ENCODE data around the gene GABARAPL1. TPM values are rescaled to one million over a fixed set of nuclear protein-coding genes. Genes with fewer than 3 reads are reported as not detected.

GABARAPL1 gene
- total and polyA plus RNA-seq, 2 of the 13 experiments (the other 11 are each of a cell fraction or from before 2014, with no cell fraction given), result 7.9 to 26.1 TPM

GRCh38 chr12:10189653-10190052 lies 23.0 kb upstream of the GABARAPL1 start:
- FAIRE-seq, result no peak
- ChIA-PET POLR2A (no interaction called here), CTCF (ENCODE audit: low intra/inter-chr PET ratio, low total read pairs) (no interaction called here)
- intact Hi-C loops (cut with micrococcal nuclease; ENCODE audit: unreplicated experiment), result loop anchor here (2.0 kb wide), 1 partner anchor 37 kb away; no protein-coding TSS in a partner anchor
- H3K4me1 ChIP-seq (ENCODE audit: insufficient read depth, low read length), result no peaks in the 10 kb centered on the region
- in situ Hi-C loops (cut with HindIII; ENCODE audit: extremely low pct_ligation_motif_present, low pct_unique_long_range_greater_than_20kb), result no loop called here
- 32% methylated on average over 5 of the region's 5 CpGs for WGBS (ENCODE audit: low lambda C conversion rate)
- TF ChIP-seq DBP (CRISPR knock-in tag; IDR thresholded peaks at IDR 0.05; ENCODE audit: not compliant biosample characterization), result no peak
- TF ChIP-seq REPIN1 (CRISPR knock-in tag; IDR thresholded peaks at IDR 0.05; ENCODE audit: borderline replicate concordance, low read depth), result no peak
- TF ChIP-seq NCOR1 (IDR thresholded peaks at IDR 0.05; ENCODE audit: borderline replicate concordance, low read length), result no peak
- TF ChIP-seq ZNF317 (CRISPR knock-in tag; IDR thresholded peaks at IDR 0.05), result no peak
- TF ChIP-seq FOXC1 (CRISPR knock-in tag; IDR thresholded peaks at IDR 0.05; ENCODE audit: borderline replicate concordance), result no peak
- TF ChIP-seq BRCA1 (CRISPR knock-in tag; IDR thresholded peaks at IDR 0.05), result no peak
- H3K9me3 ChIP-seq (ENCODE audit: low read length), result no peaks in the 10 kb centered on the region
- H4K20me1 ChIP-seq (ENCODE audit: insufficient read depth, low read length), result no peaks in the 10 kb centered on the region
- no peak for DNase-seq (ENCODE audit: low spot score)
- BruUV-seq (replicated peaks), result no TSS peak
- H3K4me2 ChIP-seq (ENCODE audit: low read depth, low read length), result no peak overlapping the region
- H3K79me2 ChIP-seq (ENCODE audit: insufficient read depth, low read length), result no peaks in the 10 kb centered on the region
- H3K4me3 ChIP-seq (replicated peaks in 1 of 3; ENCODE audit: insufficient read depth in 1 of 3, low read depth in 2 of 3, low read length in 3 of 3), result no peak overlapping the region
- H3K27ac ChIP-seq (ENCODE audit: extremely low read length, insufficient read depth, low read length), result no peak overlapping the region
- no peaks in the 10 kb centered on the region; a peak in 2 of 5 replicates for H3K27me3 ChIP-seq (ENCODE audit: control insufficient read depth in 1 of 2, insufficient read depth in 2 of 2, low read length in 2 of 2)
- no peak overlapping the region for H3K9ac ChIP-seq (ENCODE audit: insufficient read depth, low read depth, low read length)
- H2AFZ ChIP-seq (ENCODE audit: low read length), result no peak overlapping the region
- no peaks in the 10 kb centered on the region for H3K36me3 ChIP-seq (replicated peaks in 1 of 2; ENCODE audit: control insufficient read depth in 1 of 2, insufficient read depth in 2 of 2, low read length in 2 of 2)
- ATAC-seq, result no peak

- Histone ChIP-seq H2AFZ (ENCODE audit: low read length) (no peak overlapping the region), H3K4me2 (ENCODE audit: low read depth, low read length) (no peak overlapping the region), H3K79me2 (ENCODE audit: insufficient read depth, low read length) (no peaks in the 10 kb centered on the region), H3K27ac (ENCODE audit: extremely low read length, insufficient read depth, low read length) (no peak overlapping the region), H3K9ac (ENCODE audit: insufficient read depth, low read depth, low read length) (no peak overlapping the region), H3K36me3 (replicated peaks in 1 of 2; ENCODE audit: control insufficient read depth in 1 of 2, insufficient read depth in 2 of 2, low read length in 2 of 2) (no peaks in the 10 kb centered on the region), H3K4me1 (ENCODE audit: insufficient read depth, low read length) (no peaks in the 10 kb centered on the region), H3K9me3 (ENCODE audit: low read length) (no peaks in the 10 kb centered on the region), H3K27me3 (ENCODE audit: control insufficient read depth in 1 of 2, insufficient read depth in 2 of 2, low read length in 2 of 2) (no peaks in the 10 kb centered on the region; a peak in 2 of 5 replicates), H3K4me3 (replicated peaks in 1 of 3; ENCODE audit: insufficient read depth in 1 of 3, low read depth in 2 of 3, low read length in 3 of 3) (no peak overlapping the region), H4K20me1 (ENCODE audit: insufficient read depth, low read length) (no peaks in the 10 kb centered on the region)
- ChIA-PET POLR2A (no interaction called here), CTCF (ENCODE audit: low intra/inter-chr PET ratio, low total read pairs) (interaction anchor here (1.9 kb wide), 1 partner anchor 38 kb away, joined by 19 read pairs; no protein-coding TSS in a partner anchor)
- FAIRE-seq, result peak; percentile 71
- in situ Hi-C loops (cut with HindIII; ENCODE audit: extremely low pct_ligation_motif_present, low pct_unique_long_range_greater_than_20kb) (no loop called here), intact Hi-C loops (cut with micrococcal nuclease; ENCODE audit: unreplicated experiment) (loop anchor here (2.0 kb wide), 1 partner anchor 38 kb away; no protein-coding TSS in a partner anchor)
- ATAC-seq, result peak; percentile 98
- 3% methylated on average over 13 of the region's 13 CpGs for WGBS (ENCODE audit: low lambda C conversion rate)
- no TSS peak for BruUV-seq (replicated peaks)
- DNase-seq (ENCODE audit: low spot score), result peak; percentile 40
- TF ChIP-seq SMC3 (IDR thresholded peaks at IDR 0.05; ENCODE audit: low read length) (peak; percentile 44), ZNF496 (CRISPR knock-in tag; IDR thresholded peaks at IDR 0.05; ENCODE audit: insufficient replicate concordance) (no peak), CTCF (CRISPR knock-in tag; IDR thresholded peaks at IDR 0.05) (peak; percentile 80), ZNF3 (CRISPR knock-in tag; IDR thresholded peaks at IDR 0.05) (no peak), STAG1 (CRISPR knock-in tag; IDR thresholded peaks at IDR 0.05) (peak; percentile 69), RAD21 (CRISPR knock-in tag; IDR thresholded peaks at IDR 0.05) (0 out of 2 replicates have a peak, but pooled peaks have one; percentile 24), HMG20A (CRISPR knock-in tag; IDR thresholded peaks at IDR 0.05; ENCODE audit: borderline replicate concordance) (no peak), HCFC1 (IDR thresholded peaks at IDR 0.05; ENCODE audit: low read depth, low read length) (no peak), ZBTB20 (CRISPR knock-in tag; IDR thresholded peaks at IDR 0.05; ENCODE audit: borderline replicate concordance, low read depth) (no peak), ZFP1 (CRISPR knock-in tag; IDR thresholded peaks at IDR 0.05) (no peak)
Measured at GRCh38 chr12:10190558-10191388, 21.9 kb upstream of the GABARAPL1 start.
